Measurements from ENCODE around the gene AK5. TPM values are rescaled to one million over a fixed set of nuclear protein-coding genes. Genes with fewer than 3 reads are reported as not detected.

Gene AK5
- total RNA-seq, 2 donors from 2014 or later = 0.49 to 1.1 TPM

DNA sequence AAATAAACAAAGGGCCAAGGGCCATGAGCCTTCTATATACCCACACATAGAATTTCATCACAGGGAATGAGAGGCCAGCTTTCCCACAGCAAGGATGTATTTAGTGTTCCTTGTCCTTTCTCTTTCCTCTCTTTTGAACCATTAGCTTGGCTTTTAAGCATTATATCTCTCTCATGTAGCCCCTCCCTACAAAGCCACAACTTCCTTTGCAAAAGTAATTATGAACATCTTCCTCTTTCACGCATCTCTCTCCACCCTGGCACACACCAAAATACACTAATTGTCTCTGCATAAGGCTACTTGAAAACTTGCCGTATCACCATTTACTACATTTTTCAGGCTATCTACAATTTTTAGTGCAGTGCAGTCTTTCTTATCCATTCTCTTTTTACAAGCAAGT lies 1.9 kb upstream of the AK5 start:
- H3K4me3 ChIP-seq = no peak overlapping the region
- no peak overlapping the region for H3K27ac ChIP-seq
- TF ChIP-seq, protein P1, sequence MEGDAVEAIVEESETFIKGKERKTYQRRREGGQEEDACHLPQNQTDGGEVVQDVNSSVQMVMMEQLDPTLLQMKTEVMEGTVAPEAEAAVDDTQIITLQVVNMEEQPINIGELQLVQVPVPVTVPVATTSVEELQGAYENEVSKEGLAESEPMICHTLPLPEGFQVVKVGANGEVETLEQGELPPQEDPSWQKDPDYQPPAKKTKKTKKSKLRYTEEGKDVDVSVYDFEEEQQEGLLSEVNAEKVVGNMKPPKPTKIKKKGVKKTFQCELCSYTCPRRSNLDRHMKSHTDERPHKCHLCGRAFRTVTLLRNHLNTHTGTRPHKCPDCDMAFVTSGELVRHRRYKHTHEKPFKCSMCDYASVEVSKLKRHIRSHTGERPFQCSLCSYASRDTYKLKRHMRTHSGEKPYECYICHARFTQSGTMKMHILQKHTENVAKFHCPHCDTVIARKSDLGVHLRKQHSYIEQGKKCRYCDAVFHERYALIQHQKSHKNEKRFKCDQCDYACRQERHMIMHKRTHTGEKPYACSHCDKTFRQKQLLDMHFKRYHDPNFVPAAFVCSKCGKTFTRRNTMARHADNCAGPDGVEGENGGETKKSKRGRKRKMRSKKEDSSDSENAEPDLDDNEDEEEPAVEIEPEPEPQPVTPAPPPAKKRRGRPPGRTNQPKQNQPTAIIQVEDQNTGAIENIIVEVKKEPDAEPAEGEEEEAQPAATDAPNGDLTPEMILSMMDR (IDR thresholded peaks at IDR 0.05) = no peak
- DNase-seq = no peak
- peaks cover 35% of the 10 kb centered on the region for H3K27me3 ChIP-seq
- H3K4me1 ChIP-seq = no peaks in the 10 kb centered on the region
- no peaks in the 10 kb centered on the region for H3K9me3 ChIP-seq
- H3K36me3 ChIP-seq = no peaks in the 10 kb centered on the region
- no peak overlapping the region for H3K9ac ChIP-seq (ENCODE audit: low read depth in 2 of 2, low read length in 2 of 2)
- intact Hi-C loops (cut with DNase I) = no loop called here

DNA sequence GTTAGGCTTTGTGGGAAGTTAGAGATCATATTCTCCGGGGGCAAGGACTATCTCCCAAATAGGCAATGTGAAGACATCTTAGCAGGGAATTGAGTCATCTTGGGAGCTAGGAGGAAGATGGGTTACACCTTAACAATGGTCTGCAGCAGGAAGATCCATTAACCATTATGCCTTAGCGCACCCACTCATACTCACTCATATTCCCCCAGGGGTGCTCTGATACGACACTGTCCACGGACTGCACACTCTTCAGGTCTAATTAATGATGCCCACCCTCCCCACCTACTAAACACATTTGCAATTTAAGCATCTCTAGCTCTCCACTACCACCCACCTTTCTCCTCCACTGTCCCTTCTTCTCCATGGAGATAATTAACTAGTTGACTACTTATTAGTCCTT lies 857 bp upstream of the AK5 start:
- Histone ChIP-seq H3K27me3 (peaks cover 35% of the 10 kb centered on the region), H3K27ac (no peak overlapping the region), H3K4me3 (no peak overlapping the region), H3K9ac (ENCODE audit: low read depth in 2 of 2, low read length in 2 of 2) (no peak overlapping the region), H3K36me3 (no peaks in the 10 kb centered on the region), H3K4me1 (no peaks in the 10 kb centered on the region), H3K9me3 (no peaks in the 10 kb centered on the region)
- DNase-seq = no peak
- intact Hi-C loops (cut with DNase I) = no loop called here
- TF ChIP-seq, protein P1 (IDR thresholded peaks at IDR 0.05) = no peak

DNA sequence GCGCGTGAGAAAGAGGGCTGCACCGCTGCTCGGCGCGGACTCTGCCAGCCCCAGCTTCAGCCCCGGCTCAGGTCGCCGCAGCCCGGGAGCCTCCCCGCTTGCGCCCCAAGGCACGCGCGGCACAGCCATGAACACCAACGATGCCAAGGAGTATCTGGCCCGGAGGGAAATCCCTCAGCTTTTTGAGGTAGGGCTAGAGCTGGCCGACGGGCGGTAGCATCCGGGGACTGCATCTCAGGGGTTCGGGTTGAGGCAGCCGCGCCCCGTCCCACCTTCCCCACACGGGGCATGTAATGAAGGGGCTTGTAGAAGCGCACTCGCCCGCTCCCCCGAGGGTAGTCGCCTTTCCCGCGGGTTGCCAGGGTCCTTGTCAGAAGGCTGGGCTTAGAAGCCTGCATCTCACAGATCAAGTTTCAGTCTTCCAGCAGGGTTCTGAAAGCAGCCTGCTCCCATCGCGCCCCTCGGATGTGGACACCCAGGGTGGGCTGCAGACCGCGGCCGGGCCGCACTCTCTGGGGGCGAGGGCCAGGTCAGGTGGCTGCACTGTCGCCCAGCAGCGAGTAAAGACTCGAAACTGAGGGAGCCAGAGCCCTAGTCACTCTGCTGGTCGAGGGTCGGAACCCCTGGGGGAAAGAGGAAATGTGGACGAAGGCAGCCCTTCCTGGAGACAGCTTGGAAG lies 507 bp downstream of the AK5 start:
- intact Hi-C loops (cut with DNase I) = no loop called here
- peak overlapping the region; percentile 34 for H3K4me3 ChIP-seq
- no peak overlapping the region for H3K27ac ChIP-seq
- TF ChIP-seq, protein P1 (IDR thresholded peaks at IDR 0.05) = no peak
- no peaks in the 10 kb centered on the region for H3K9me3 ChIP-seq
- H3K27me3 ChIP-seq = peaks cover 35% of the 10 kb centered on the region
- DNase-seq = no peak
- no peaks in the 10 kb centered on the region for H3K4me1 ChIP-seq
- peak overlapping the region in 1 of 2 donors; percentile 12 for H3K9ac ChIP-seq (ENCODE audit: low read depth in 2 of 2, low read length in 2 of 2)
- no peaks in the 10 kb centered on the region for H3K36me3 ChIP-seq

DNA sequence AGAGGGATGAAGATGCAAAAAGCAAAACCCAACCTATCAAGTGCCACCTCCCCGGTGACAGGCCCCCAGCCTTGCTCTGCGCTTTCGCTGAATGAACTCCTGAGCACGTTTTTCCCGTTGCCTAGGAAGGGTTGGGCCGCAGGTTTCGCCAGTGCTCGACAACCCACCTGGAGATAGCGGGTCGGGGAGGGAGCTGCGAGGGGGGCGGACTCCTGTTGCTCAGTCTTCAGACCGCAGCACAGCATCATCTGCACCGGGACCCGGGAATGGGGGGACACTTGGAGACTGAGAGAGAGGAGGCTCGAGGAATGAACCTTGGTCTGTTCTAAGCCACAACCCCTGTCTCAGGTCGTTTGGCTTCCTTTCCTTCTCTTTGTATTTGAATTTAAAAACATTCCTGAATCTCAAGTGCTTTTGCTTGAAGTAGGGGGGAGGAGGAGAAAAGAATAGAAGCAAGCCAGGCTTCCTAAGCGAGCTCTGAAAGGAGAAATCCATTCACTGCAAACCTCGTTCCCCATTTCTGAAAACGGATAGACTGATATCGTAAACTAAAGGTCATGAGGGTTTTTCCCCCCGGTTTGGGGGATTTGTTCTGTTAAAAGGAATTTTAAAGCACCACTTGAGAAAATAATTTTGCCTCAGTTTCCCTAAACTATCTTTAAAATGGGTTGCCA lies 1.2 kb downstream of the AK5 start:
- no peaks in the 10 kb centered on the region for H3K36me3 ChIP-seq
- intact Hi-C loops (cut with DNase I) = no loop called here
- no peak for DNase-seq
- H3K9ac ChIP-seq (ENCODE audit: low read depth in 2 of 2, low read length in 2 of 2) = no peak overlapping the region
- TF ChIP-seq, protein P1 (IDR thresholded peaks at IDR 0.05) = no peak
- H3K27me3 ChIP-seq = peaks cover 35% of the 10 kb centered on the region
- H3K9me3 ChIP-seq = no peaks in the 10 kb centered on the region
- H3K27ac ChIP-seq = no peak overlapping the region
- no peaks in the 10 kb centered on the region for H3K4me1 ChIP-seq
- peak overlapping the region; percentile 34 for H3K4me3 ChIP-seq

DNA sequence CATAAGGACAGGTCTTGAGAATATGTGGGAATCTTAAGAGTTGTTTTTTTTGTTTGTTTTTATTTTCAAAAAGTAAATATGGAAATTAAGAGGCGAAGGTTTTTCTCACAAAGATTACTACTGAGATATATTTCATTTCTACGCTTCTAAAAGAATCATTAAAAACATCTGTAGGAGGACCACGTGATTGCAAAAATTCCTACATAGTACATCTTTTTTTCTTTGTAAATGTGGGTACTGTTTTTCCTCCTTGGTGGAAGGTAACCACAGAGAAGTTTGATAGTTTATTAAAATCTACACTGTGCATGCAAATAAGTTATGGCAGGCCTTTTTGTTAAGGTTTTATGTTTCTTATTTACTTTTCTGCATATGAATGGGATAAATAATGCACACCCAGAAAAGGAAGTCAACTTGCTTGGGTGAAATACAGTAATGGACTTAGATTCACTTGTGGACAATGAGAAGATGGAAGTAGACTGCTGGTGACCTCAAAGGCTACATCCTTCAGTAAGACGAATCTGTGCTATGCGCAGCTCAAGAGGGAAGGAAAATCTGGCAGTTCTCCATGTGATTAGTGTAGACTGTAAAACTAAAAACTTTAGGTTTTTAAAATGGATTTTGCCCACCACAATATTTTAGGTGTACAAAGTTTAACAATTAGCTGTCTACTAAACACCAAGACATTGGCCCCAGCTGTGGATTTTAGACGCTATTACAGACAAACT lies 2.0 kb downstream of the AK5 start:
- intact Hi-C loops (cut with DNase I) = no loop called here
- peaks cover 35% of the 10 kb centered on the region for H3K27me3 ChIP-seq
- no peak for DNase-seq

More for the DNA sequence above, 2.0 kb downstream of the AK5 start:
- H3K4me3 ChIP-seq = no peak overlapping the region
- H3K36me3 ChIP-seq = no peaks in the 10 kb centered on the region
- H3K4me1 ChIP-seq = no peaks in the 10 kb centered on the region
- H3K9ac ChIP-seq (ENCODE audit: low read depth in 2 of 2, low read length in 2 of 2) = no peak overlapping the region
- H3K27ac ChIP-seq = no peak overlapping the region
- no peaks in the 10 kb centered on the region for H3K9me3 ChIP-seq
- TF ChIP-seq, protein P1 (IDR thresholded peaks at IDR 0.05) = no peak
